Stimulated activated CD4-positive, alpha-beta T cell treated with anti-CD3 and anti-CD28 coated beads, TNF-alpha, amount 100 ng/mL, for 4 hours (primary cell): ENCODE measurements around the gene C1orf216.
"Not testable (repeated sequence)": the region's sequence is repeated elsewhere in the genome, so short reads cannot be mapped to it uniquely, and the experiment has no call there.

Experiments used
- DNase-seq, 3 experiments: peaks; one replicate each; pipeline ENCODE4 v3.0.0-alpha.2; 2020; ENCODE audit warnings: low read depth in 3 of 3

The C1orf216 gene

DNA sequence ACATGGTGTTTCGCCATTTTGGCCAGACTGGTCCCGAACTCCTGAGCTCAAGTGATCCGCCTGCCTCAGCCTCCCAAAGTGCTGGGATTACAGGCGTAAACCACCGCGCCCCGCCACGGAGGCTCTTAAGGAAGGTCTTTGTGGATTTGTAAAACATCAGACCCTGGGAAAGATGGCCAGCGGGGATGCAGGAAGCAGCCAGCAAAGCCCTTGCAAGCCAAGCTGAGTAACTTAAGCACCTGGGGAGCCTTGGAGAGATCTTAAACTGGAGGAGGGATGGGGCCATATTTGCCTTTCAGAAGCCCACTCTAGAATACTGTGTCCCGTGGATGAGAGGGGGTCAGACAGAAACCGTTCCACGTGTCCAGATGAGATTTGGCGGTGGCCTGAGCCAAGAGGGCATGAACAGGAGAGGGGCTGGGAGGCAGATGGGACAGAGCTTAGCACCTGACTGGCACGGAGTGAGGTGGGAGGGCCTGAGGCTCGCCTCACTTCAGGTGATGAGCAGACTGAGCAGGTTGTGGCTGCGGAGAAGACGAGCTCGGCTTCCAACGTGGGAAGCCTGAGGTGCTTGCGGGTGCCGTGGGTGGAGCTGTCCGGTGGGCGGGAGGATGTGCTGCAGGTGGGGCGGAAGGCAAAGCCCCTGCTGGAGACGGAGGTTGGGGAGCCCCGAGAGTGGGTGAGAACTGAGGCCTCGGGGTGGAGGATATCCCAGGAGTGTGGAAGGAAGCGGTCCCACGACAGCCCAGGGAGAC is 11.7 kb downstream of the C1orf216 start:
- peak in 2 of 3 experiments; percentile 21 to 31 for DNase-seq

DNA sequence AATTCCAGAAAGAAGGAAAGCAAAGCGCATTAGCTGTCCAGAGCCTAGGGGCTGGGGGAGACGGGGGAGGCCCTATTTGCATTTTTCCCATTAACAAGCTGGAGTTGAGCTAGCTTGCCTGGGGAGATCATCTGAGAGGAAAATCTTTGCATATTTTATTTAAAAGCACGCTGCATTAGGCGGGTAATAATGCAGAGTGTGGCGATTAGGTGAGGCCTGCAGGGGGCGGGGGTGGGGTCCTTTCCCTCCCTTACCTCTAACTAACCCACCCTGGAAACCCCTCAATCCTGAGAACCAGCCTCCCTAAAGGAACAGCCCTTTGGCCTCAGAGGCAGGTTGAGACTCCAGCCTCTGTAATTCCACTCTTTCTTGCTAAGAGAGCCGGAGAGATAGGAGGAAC is 16.2 kb downstream of the C1orf216 start:
- no peak for DNase-seq

DNA sequence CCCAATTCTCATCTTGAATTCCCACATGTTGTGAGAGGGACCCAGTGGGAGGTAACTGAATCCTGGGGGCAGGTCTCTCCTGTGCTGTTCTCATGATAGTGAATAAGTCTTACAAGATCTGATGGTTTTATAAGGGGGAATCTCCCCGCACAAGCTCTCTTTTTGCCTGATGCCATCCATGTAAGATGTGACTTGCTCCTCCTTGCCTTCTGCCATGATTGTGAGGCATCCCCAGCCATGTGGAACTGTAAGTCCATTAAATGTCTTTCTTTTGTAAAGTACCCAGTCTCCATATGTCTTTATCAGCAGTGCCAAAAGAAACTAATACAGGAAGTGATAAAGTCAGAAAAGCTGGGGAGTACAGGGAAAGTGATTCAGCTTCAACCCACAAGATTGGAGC is 19.5 kb downstream of the C1orf216 start:
- DNase-seq: not testable (repeated sequence)

DNA sequence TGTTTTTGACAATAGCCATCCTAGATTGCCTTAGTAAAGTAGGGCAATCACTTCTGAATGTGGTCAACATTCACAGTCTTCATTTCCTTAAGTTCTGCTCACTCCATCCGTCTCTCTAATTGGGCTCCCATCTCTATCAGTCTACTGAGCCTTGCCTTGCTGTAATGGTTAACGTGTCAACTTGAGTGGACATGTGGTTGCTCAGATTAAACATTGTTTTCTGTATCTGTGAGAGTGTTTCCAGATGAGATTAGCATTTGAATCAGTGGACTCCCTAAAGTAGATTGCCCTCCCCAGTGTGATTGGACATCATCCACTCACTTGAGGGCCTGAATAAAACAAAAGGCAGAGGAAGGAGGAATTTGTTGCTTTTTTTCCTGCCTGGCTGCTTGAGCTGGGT is 26.4 kb downstream of the C1orf216 start:
- no peak for DNase-seq

DNA sequence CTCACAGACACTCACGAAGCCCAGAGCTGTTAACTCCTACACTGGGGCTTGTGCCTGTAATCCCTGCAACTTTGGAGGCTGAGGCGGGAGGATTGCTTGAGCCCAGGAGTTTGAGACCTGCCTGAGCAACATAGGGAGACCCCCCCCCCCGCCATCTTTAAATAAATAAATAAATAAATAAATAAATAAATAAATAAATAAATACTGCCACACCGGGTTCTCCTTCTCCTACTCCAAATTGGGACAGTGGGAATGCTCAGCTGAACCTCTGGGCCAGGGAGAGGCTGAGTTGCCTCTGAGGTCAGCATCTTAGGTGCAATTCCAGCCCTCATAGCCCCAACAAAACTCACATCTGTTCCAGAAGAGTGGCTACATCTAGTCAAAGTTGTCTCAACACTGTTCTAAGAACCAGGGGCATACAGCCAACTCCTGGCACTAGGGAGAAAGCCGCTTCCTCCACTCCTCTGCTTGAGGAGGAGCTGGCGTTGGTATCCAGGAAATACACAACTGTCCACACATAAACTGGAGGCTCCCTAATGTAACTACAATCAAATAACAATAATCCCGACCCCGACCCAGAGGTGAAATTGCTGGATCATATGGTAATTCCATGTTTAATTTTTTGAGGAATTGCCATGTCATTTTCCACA is 27.0 kb downstream of the C1orf216 start:
- DNase-seq: no peak

DNA sequence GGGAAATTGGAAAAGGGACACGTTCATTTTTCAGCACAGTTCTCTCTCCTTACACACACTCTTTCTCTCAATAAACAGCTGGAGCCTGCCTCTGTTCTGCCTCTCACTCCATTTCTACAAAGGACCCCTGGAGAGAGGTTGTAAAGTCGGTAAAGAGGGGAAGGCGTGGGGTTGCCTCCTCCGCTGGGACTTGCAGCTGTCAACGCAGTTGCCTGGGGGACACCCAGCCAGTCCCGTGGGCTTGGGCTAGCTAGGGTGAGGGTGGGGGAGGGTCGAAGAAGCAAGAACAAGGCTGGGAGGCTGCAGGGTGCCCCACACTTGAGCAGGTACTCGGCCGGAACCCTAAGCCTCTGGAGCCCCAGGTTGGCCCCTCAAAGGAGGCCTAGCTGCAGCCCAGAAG is 27.6 kb downstream of the C1orf216 start:
- no peak for DNase-seq

DNA sequence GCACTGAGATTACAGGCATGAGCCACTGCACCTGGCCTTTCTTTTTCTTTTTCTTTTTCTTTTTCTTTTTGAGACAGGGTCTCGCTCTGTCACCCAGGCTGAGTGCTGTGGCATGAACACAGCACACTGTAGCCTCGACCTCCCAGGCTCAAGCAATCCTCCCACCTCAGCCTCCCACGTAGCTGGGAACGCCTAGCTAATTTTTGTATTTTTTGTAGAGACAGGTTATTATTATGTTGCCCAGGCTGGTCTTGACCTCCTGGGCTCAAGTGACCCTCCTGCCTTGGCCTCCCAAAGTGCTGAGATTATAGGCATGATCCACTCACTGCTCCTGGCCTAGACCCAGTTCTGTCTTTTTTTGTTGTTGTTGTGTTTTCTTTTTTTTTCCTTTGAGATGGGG is 28.6 kb downstream of the C1orf216 start:
- DNase-seq: not testable (repeated sequence)

DNA sequence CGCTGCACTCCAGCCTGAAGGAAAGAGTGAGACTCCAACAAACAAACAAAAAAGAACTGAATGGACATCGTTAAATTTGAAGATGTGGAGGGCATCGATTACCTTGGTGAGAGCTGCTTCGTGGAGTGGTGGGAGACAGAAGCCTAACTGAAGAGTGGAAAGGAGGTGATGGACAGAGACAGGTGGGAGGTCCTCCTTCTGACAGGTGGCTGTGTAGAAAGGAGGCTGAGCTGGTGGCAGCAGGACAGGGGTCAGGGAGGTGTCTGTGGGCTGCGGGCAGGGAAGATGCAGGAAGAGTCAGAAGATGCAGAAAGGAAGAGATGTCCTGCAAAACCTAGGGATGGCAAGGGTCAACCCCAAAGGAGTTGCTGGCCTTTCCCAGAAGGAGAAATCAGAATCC is 30.5 kb downstream of the C1orf216 start:
- no peak for DNase-seq

DNA sequence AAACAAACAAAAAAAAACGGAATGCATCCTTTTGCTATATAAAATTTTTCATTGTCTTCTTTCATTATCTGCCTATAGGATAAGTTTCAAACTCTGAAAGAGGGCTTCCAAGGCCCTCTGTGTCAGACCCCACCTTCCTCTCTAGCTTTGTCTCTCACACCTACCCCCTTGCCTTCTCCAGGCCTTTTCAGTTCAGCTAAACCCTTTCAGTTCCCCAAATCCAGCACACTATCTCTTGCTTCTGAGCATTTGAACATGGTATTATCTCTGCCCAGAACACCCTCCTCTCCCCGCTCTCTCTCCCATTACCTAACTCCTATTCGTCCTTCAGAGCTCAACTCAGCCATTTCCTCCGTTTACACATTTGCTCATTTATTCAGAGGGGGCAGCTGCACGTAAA is 35.7 kb downstream of the C1orf216 start:
- DNase-seq: no peak

DNA sequence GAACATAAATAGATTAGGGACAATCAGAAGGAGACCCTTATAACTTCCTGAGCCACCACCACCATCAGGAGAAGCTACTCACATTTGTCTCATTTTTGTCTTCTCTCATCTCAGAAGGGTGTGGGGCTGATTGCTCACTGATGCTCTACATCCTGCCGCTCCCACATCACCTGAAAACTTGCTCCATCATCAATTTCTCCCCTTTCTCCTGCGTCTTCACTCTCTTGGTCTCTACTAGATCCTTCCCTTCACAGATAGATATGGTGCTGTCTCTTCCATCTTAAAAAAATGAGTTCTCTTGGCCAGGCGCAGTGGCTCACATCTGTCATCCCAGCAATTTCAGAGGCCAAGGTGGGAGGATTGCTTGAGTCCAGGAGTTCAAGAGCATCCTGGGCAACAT is 38.4 kb downstream of the C1orf216 start:
- no peak for DNase-seq

DNA sequence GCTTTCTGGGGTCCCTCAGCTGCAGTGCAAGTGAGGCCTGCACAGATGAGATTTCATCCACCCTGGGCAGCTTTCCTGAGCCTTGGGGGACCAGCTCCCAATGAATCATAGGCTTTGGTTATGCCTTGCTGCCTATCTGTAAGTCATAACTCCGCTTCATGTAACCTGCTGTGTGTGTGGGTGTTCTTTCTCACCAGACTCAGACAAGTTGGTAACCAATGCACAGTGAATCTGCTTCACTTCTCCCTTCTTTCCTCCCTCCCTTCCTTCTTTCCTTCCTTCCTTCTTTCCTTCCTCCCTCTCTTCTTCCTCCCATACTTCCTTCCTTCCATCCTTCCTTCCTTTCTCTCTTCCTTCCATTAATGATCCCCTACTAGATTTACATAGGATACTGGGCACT is 42.9 kb downstream of the C1orf216 start:
- no peak for DNase-seq

DNA sequence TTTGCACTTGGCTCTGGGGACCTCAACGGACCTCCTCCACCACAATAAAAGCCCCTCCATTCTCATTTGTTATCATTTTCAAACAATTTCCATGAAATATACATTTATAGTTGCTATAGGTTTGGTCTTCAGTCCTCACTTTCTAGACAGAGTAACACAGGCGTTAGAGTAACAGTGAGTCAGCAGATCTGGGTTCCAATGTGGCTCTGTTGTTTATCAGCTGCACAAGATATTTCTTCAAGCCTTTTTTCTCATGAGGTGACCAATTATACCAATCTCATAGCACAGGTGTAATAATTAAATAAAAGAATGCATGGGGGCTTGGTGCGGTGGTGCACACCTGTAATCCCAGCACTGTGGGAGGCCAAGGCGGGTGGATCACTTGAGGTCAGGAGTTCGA is 44.6 kb downstream of the C1orf216 start:
- DNase-seq: no peak

DNA sequence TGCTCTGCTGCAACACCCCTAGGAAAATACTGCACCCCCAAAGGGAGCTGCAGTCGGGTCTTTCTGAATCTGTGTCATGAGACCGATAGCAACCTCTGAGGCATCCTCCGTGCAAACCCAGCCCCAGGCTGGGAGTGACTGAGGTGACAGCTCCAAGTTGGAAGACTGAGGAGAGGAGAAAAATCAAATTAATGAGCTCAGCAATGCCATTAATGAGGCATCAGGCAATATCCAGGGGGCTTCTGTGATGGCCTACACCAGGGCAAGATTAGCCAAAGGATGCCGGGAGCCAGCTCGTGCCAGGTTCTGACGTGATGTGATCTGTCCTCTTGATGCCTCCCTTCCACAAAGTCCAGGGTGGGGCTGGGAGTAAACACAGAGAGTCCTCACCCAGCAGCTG is 46.6 kb downstream of the C1orf216 start:
- DNase-seq: no peak

DNA sequence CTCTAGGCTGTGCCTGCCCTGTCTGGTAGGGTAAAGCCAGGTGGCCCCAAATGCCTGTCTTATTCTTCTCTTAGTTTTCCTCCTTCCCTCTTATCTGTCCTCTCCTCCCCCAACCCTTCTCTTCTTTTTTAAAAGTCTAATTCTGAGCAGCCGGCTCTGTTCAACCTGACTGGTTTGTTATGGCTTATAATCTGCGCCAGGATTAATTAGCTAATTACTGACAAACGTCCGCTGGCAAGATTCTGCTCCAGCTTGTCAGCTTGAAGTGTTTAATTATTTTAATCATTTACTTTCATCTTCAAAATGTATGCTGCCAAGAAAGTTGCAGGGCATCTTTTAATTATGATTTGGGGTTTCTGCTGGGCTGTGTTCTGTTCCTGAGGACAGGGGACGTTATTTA is 50.2 kb downstream of the C1orf216 start:
- DNase-seq: no peak

DNA sequence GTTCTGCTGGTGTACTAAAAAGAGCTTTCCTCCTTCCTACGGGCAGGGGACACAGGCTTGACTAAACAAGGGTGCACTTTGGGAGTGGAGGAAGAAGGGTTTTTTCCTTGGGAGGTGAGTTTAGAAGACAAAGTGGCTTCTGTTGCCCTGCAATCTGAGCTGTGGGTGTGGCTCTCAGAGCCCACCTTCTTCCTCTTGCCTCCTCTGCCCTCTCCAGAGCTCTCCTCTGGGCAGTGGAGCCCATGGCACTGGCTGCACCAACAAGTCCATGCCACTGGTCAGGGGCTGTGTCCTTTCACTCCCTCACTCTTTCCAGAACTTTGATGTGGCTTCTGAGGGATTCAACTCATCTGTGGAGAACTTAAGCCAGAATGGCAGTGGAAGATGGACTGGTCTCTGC is 51.8 kb downstream of the C1orf216 start:
- DNase-seq: no peak

DNA sequence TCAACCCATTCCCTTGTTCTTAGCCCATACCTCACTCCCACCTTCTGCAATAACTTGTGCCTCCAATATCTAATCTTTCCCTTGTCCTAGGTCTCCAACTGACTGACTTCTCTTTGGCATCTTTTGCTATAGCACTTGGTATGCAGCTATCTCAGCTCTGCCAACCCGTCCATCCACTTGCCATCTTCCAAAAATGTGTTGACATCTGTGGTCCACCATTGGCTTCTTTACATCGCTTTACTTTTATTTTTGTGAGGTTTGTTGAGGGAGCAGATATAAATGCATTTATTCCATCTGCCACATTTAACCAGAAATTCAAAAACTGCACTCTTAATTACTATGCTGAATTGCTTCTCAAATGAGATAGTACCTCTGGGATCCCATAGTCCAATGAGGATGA is 52.5 kb downstream of the C1orf216 start:
- no peak for DNase-seq
